ENCODE results near the gene PSENEN.
"Not testable (repeated sequence)": the region's sequence is repeated elsewhere in the genome, so short reads cannot be mapped to it uniquely, and the experiment has no call there.

Gene PSENEN

GRCh38 chr19:35795564-35795963 is 50.1 kb downstream of the PSENEN start:
- H3K9ac ChIP-seq (ENCODE audit: low read depth, low read length); H3K4me1 ChIP-seq (ENCODE audit: control insufficient read depth, insufficient read depth, low read length); H3K9me3 ChIP-seq (ENCODE audit: control insufficient read depth, insufficient read depth, low read length); H3K4me3 ChIP-seq (ENCODE audit: low read depth, low read length); H3K36me3 ChIP-seq (ENCODE audit: control insufficient read depth, insufficient read depth, low read length); H3K27ac ChIP-seq (ENCODE audit: low read depth, low read length): not testable (repeated sequence)
- peaks cover 27% of the 10 kb centered on the region for H3K27me3 ChIP-seq (ENCODE audit: control insufficient read depth, insufficient read depth, low read length)
